Keratinocyte (primary cell): Measurements from ENCODE around the gene TPBGL.

ENCODE experiments used
- EZH2 ChIP-seq: IDR thresholded peaks from one replicate; pipeline ENCODE4 v1.6.1; 2012; ENCODE audit warnings: inconsistent platforms, mild to moderate bottlenecking, low read length, moderate library complexity
- TF ChIP-seq, protein P1 (sequence below), 3 experiments: IDR thresholded peaks in 1 of 3; conservative IDR thresholded peaks in 1 of 3; optimal IDR thresholded peaks in 1 of 3; 2 replicates in 2 of 3; 3 replicates in 1 of 3; pipeline versions ENCODE3 to v1.5.1; 2011; ENCODE audit warnings: low read length in 3 of 3, mild to moderate bottlenecking in 3 of 3, moderate library complexity in 2 of 3, control low read depth in 1 of 3, inconsistent platforms in 1 of 3; ENCODE audit not compliant: insufficient read depth in 2 of 3; ENCODE audit errors: extremely low read depth in 1 of 3

DNA sequence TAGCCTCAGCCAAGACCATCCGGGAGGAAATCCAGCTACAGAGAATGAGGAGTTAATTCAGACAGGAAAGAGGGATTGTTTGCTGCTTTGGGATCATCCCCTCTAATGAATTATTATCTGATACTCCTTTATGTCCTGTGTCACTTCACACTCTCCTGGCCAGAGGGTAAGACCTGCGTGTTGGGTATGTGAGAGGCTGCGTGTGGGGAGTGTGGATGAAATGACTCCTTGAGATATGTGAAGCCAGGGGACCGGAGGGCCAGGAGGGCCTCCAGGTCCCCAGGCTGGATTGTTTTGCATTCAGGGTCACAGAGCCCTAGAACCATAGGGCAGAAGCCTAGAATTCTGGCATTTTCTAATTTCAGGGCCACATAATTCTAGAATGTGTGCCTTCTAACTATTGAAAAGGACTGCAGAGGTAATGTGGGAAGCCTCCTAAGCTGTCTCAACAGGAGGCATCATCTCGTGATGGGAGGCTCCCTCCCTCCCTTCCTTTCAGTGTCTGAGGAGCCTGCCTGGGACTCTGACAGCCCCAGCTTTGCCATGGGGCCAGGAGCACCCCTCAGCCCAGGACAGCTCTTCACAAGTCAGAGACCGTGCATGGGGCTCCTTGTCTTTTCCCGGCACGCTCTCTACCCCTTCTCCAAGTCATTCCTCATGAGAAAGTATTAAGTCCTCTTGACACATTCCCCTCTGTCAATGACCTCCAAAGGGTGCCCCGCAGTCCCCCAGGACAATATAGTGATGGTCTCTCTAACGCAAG is 3.7 kb downstream of the TPBGL start:
- TF ChIP-seq, protein P1, sequence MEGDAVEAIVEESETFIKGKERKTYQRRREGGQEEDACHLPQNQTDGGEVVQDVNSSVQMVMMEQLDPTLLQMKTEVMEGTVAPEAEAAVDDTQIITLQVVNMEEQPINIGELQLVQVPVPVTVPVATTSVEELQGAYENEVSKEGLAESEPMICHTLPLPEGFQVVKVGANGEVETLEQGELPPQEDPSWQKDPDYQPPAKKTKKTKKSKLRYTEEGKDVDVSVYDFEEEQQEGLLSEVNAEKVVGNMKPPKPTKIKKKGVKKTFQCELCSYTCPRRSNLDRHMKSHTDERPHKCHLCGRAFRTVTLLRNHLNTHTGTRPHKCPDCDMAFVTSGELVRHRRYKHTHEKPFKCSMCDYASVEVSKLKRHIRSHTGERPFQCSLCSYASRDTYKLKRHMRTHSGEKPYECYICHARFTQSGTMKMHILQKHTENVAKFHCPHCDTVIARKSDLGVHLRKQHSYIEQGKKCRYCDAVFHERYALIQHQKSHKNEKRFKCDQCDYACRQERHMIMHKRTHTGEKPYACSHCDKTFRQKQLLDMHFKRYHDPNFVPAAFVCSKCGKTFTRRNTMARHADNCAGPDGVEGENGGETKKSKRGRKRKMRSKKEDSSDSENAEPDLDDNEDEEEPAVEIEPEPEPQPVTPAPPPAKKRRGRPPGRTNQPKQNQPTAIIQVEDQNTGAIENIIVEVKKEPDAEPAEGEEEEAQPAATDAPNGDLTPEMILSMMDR (optimal IDR thresholded peaks at IDR 0.05 in 1 of 3, IDR thresholded peaks at IDR 0.05 in 1 of 3, conservative IDR thresholded peaks at IDR 0.05 in 1 of 3; ENCODE audit: extremely low read depth in 1 of 3, insufficient read depth in 2 of 3, low read length in 3 of 3): no peak
- TF ChIP-seq EZH2: no peak
